ENCODE measurements around the gene DVL3.

- TF ChIP-seq POLR2A (IDR thresholded peaks at IDR 0.05) (no peak), CTCF (IDR thresholded peaks at IDR 0.05) (no peak)
These were observed 28.5 kb downstream of the DVL3 start for GRCh38 chr3:184183679-184184078.
